ENCODE data around the gene ADAMTSL3.
"Not testable (repeated sequence)": the region's sequence is repeated elsewhere in the genome, so short reads cannot be mapped to it uniquely, and the experiment has no call there.

ADAMTSL3 gene

GRCh38 chr15:83746231-83746630 is 92.3 kb downstream of the ADAMTSL3 start:
- no peak for TF ChIP-seq CTCF (IDR thresholded peaks at IDR 0.05; ENCODE audit: borderline replicate concordance, control extremely low read depth, extremely low read depth, insufficient read depth, missing control alignments)
- DNase-seq (ENCODE audit: low spot score), result no peak
- in situ Hi-C loops (cut with MboI; ENCODE audit: low sequenced_read_pairs, unreplicated experiment), result loop anchor here (25.0 kb wide), 1 partner anchor 266 kb away; no protein-coding TSS in a partner anchor

- no peak for TF ChIP-seq CTCF (IDR thresholded peaks at IDR 0.05; ENCODE audit: borderline replicate concordance, control extremely low read depth, extremely low read depth, insufficient read depth, missing control alignments)
- in situ Hi-C loops (cut with MboI; ENCODE audit: low sequenced_read_pairs, unreplicated experiment), result loop anchor here (25.0 kb wide), 1 partner anchor 265 kb away; no protein-coding TSS in a partner anchor
- no peak for DNase-seq (ENCODE audit: low spot score)
These were observed 93.3 kb downstream of the ADAMTSL3 start for GRCh38 chr15:83747050-83747717.

- in situ Hi-C loops (cut with MboI; ENCODE audit: low sequenced_read_pairs, unreplicated experiment), result loop anchor here (25.0 kb wide), 1 partner anchor 265 kb away; no protein-coding TSS in a partner anchor
- TF ChIP-seq CTCF (IDR thresholded peaks at IDR 0.05; ENCODE audit: borderline replicate concordance, control extremely low read depth, extremely low read depth, insufficient read depth, missing control alignments), result no peak
- no peak for DNase-seq (ENCODE audit: low spot score)
These were observed 93.8 kb downstream of the ADAMTSL3 start for GRCh38 chr15:83747718-83748110.

- in situ Hi-C loops (cut with MboI; ENCODE audit: low sequenced_read_pairs, unreplicated experiment), result no loop called here
- DNase-seq (ENCODE audit: low spot score), result no peak
- no peak for TF ChIP-seq CTCF (IDR thresholded peaks at IDR 0.05; ENCODE audit: borderline replicate concordance, control extremely low read depth, extremely low read depth, insufficient read depth, missing control alignments)
These were observed 100.1 kb downstream of the ADAMTSL3 start for GRCh38 chr15:83753872-83754493.

GRCh38 chr15:83757291-83757690 is 103.4 kb downstream of the ADAMTSL3 start:
- DNase-seq (ENCODE audit: low spot score); in situ Hi-C loops (cut with MboI; ENCODE audit: low sequenced_read_pairs, unreplicated experiment): not testable (repeated sequence)

GRCh38 chr15:83762367-83762766 is 108.4 kb downstream of the ADAMTSL3 start:
- no peak for TF ChIP-seq CTCF (IDR thresholded peaks at IDR 0.05; ENCODE audit: borderline replicate concordance, control extremely low read depth, extremely low read depth, insufficient read depth, missing control alignments)

GRCh38 chr15:83764201-83764838 is 110.4 kb downstream of the ADAMTSL3 start:
- in situ Hi-C loops (cut with MboI; ENCODE audit: low sequenced_read_pairs, unreplicated experiment), result no loop called here
- TF ChIP-seq CTCF (IDR thresholded peaks at IDR 0.05; ENCODE audit: borderline replicate concordance, control extremely low read depth, extremely low read depth, insufficient read depth, missing control alignments), result no peak

More at GRCh38 chr15:83762367-83762766, 108.4 kb downstream of the ADAMTSL3 start:
- in situ Hi-C loops (cut with MboI; ENCODE audit: low sequenced_read_pairs, unreplicated experiment), result no loop called here
- no peak for DNase-seq (ENCODE audit: low spot score)

More at GRCh38 chr15:83764201-83764838, 110.4 kb downstream of the ADAMTSL3 start:
- DNase-seq (ENCODE audit: low spot score), result no peak

Measured in GM13976 (cell line).